ENCODE measurements around the gene HOGA1. TPM values are rescaled to one million over a fixed set of nuclear protein-coding genes. Genes with fewer than 3 reads are reported as not detected.

Gene HOGA1
- total and polyA plus RNA-seq, 2 of the 13 experiments (the other 11 are each of a cell fraction or from before 2014, with no cell fraction given), result 7.6 to 19.5 TPM

- no peak for TF ChIP-seq AHDC1 (CRISPR knock-in tag; IDR thresholded peaks at IDR 0.05; ENCODE audit: borderline replicate concordance)
- no peak for TF ChIP-seq ZFP37 (CRISPR knock-in tag; IDR thresholded peaks at IDR 0.05; ENCODE audit: borderline replicate concordance)
- TF ChIP-seq MAFK (conservative IDR thresholded peaks at IDR 0.05 in 1 of 2, IDR thresholded peaks at IDR 0.05 in 1 of 2; ENCODE audit: low read length in 2 of 2), result peak; percentile 86 to 94
- no peak for TF ChIP-seq ZBTB43 (CRISPR knock-in tag; conservative IDR thresholded peaks at IDR 0.05)
- TF ChIP-seq MYNN (CRISPR knock-in tag; IDR thresholded peaks at IDR 0.05; ENCODE audit: low read depth), result no peak
- no peak for TF ChIP-seq ZBTB42 (CRISPR knock-in tag; IDR thresholded peaks at IDR 0.05)
- no peak for TF ChIP-seq ZNF383 (CRISPR knock-in tag; IDR thresholded peaks at IDR 0.05; ENCODE audit: borderline replicate concordance)
- no peak for TF ChIP-seq MAF1 (CRISPR knock-in tag; IDR thresholded peaks at IDR 0.05; ENCODE audit: borderline replicate concordance)
- no peak for TF ChIP-seq XBP1 (CRISPR knock-in tag; IDR thresholded peaks at IDR 0.05)
- TF ChIP-seq ZNF180 (CRISPR knock-in tag; IDR thresholded peaks at IDR 0.05; ENCODE audit: borderline replicate concordance, low read depth), result no peak
- no peak for TF ChIP-seq TCF7L2 (IDR thresholded peaks at IDR 0.05; ENCODE audit: low read depth, low read length)
- no peak for TF ChIP-seq EP300 (IDR thresholded peaks at IDR 0.05; ENCODE audit: low read depth in 2 of 2, low read length in 2 of 2)
- no peak for TF ChIP-seq EP300 (CRISPR knock-in tag; IDR thresholded peaks at IDR 0.05; ENCODE audit: borderline replicate concordance)
- TF ChIP-seq GZF1 (CRISPR knock-in tag; IDR thresholded peaks at IDR 0.05), result no peak
- TF ChIP-seq PREB (CRISPR knock-in tag; IDR thresholded peaks at IDR 0.05), result no peak
- no peak for TF ChIP-seq ZNF292 (CRISPR knock-in tag; IDR thresholded peaks at IDR 0.05; ENCODE audit: borderline replicate concordance, low read depth)
- no peak for TF ChIP-seq SETDB1 (CRISPR knock-in tag; IDR thresholded peaks at IDR 0.05; ENCODE audit: borderline replicate concordance)
- TF ChIP-seq THAP8 (CRISPR knock-in tag; IDR thresholded peaks at IDR 0.05; ENCODE audit: borderline replicate concordance), result no peak
- peak; percentile 55; the same call in 1 of the 2 replicates for TF ChIP-seq E2F1 (CRISPR knock-in tag; IDR thresholded peaks at IDR 0.05)
- peak; percentile 74 for TF ChIP-seq TAF1 (CRISPR knock-in tag; IDR thresholded peaks at IDR 0.05)
Measured at GRCh38 chr10:97640174-97640867, 56.1 kb downstream of the HOGA1 start, which contains the start of gene PI4K2A (continued).

Measured in HepG2 (cell line).